ENCODE data around the gene FAM124B.

Gene FAM124B

GRCh38 chr2:224401641-224402342 lies at the start of gene FAM124B:
Gene FAM124B (minus strand): TSS chr2:224402107. CDS start chr2:224401768, 339 bp downstream.
- DNase-seq (ENCODE audit: low read depth, low spot score), result peak; percentile 2

- DNase-seq (ENCODE audit: low read depth, low spot score), result no peak
These were observed 47.6 kb upstream of the FAM124B start for GRCh38 chr2:224449212-224450147.

- DNase-seq (ENCODE audit: low read depth, low spot score), result no peak
These were observed 46.3 kb upstream of the FAM124B start for GRCh38 chr2:224448236-224448635.

GRCh38 chr2:224444783-224445182 lies 42.9 kb upstream of the FAM124B start:
- DNase-seq (ENCODE audit: low read depth, low spot score), result no peak

- DNase-seq (ENCODE audit: low read depth, low spot score), result no peak
These were observed 42.1 kb upstream of the FAM124B start for GRCh38 chr2:224444021-224444420.

- DNase-seq (ENCODE audit: low read depth, low spot score), result no peak
These were observed 40.4 kb upstream of the FAM124B start for GRCh38 chr2:224442071-224442967.

GRCh38 chr2:224440988-224441387 lies 39.1 kb upstream of the FAM124B start:
- no peak for DNase-seq (ENCODE audit: low read depth, low spot score)

- no peak for DNase-seq (ENCODE audit: low read depth, low spot score)
These were observed 36.8 kb upstream of the FAM124B start for GRCh38 chr2:224438726-224439125.

- DNase-seq (ENCODE audit: low read depth, low spot score), result no peak
These were observed 34.7 kb upstream of the FAM124B start for GRCh38 chr2:224436634-224437033.

GRCh38 chr2:224434618-224435017 lies 32.7 kb upstream of the FAM124B start:
- no peak for DNase-seq (ENCODE audit: low read depth, low spot score)

GRCh38 chr2:224433442-224433841 lies 31.5 kb upstream of the FAM124B start:
- no peak for DNase-seq (ENCODE audit: low read depth, low spot score)

- DNase-seq (ENCODE audit: low read depth, low spot score), result no peak
These were observed 30.2 kb upstream of the FAM124B start for GRCh38 chr2:224432003-224432579.

- no peak for DNase-seq (ENCODE audit: low read depth, low spot score)
These were observed 27.5 kb upstream of the FAM124B start for GRCh38 chr2:224429441-224429810.

- DNase-seq (ENCODE audit: low read depth, low spot score), result no peak
These were observed 27.0 kb upstream of the FAM124B start for GRCh38 chr2:224428787-224429440.

- no peak for DNase-seq (ENCODE audit: low read depth, low spot score)
These were observed 25.6 kb upstream of the FAM124B start for GRCh38 chr2:224427471-224427870.

- no peak for DNase-seq (ENCODE audit: low read depth, low spot score)
These were observed 24.7 kb upstream of the FAM124B start for GRCh38 chr2:224426656-224427055.

GRCh38 chr2:224421065-224421464 lies 19.2 kb upstream of the FAM124B start:
- DNase-seq (ENCODE audit: low read depth, low spot score), result no peak

- no peak for DNase-seq (ENCODE audit: low read depth, low spot score)
These were observed 16.0 kb upstream of the FAM124B start for GRCh38 chr2:224417947-224418346.

- DNase-seq (ENCODE audit: low read depth, low spot score), result no peak
These were observed 15.4 kb upstream of the FAM124B start for GRCh38 chr2:224417361-224417729.

- no peak for DNase-seq (ENCODE audit: low read depth, low spot score)
These were observed 14.9 kb upstream of the FAM124B start for GRCh38 chr2:224416656-224417360.
